ENCODE results near the gene GATC.

- peak; percentile 58 to 92; a peak in 3 of 4 replicates for TF ChIP-seq BHLHE40 (IDR thresholded peaks at IDR 0.05; ENCODE audit: borderline replicate concordance in 1 of 2, low read depth in 2 of 2, low read length in 1 of 2)
- TF ChIP-seq, protein P1, sequence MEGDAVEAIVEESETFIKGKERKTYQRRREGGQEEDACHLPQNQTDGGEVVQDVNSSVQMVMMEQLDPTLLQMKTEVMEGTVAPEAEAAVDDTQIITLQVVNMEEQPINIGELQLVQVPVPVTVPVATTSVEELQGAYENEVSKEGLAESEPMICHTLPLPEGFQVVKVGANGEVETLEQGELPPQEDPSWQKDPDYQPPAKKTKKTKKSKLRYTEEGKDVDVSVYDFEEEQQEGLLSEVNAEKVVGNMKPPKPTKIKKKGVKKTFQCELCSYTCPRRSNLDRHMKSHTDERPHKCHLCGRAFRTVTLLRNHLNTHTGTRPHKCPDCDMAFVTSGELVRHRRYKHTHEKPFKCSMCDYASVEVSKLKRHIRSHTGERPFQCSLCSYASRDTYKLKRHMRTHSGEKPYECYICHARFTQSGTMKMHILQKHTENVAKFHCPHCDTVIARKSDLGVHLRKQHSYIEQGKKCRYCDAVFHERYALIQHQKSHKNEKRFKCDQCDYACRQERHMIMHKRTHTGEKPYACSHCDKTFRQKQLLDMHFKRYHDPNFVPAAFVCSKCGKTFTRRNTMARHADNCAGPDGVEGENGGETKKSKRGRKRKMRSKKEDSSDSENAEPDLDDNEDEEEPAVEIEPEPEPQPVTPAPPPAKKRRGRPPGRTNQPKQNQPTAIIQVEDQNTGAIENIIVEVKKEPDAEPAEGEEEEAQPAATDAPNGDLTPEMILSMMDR (IDR thresholded peaks at IDR 0.05 in 2 of 3, conservative IDR thresholded peaks at IDR 0.05 in 1 of 3; ENCODE audit: control insufficient read depth in 2 of 3, extremely low read depth in 1 of 3, insufficient read depth in 1 of 3, low read depth in 3 of 3, low read length in 3 of 3) = peak; percentile 92 to 99 (median 96)
Measured at GRCh38 chr12:120469450-120470149, 23.4 kb downstream of the GATC start, which contains the start of gene SRSF9.

All from GM12878 (cell line).